Stimulated activated CD8-positive, alpha-beta memory T cell treated with anti-CD3 and anti-CD28 coated beads, Interleukin-4, amount 100 ng/mL, for 24 hours (primary cell): ENCODE results near the gene F11R.
A peak's percentile ranks its signal among the peaks of the same experiment; 100 is the strongest.
"Not testable (repeated sequence)": the region's sequence is repeated elsewhere in the genome, so short reads cannot be mapped to it uniquely, and the experiment has no call there.

ENCODE experiments used
- DNase-seq: peaks from one replicate; pipeline ENCODE4 v3.0.0-alpha.2; 2020; ENCODE audit warnings: low read depth

Gene F11R

DNA sequence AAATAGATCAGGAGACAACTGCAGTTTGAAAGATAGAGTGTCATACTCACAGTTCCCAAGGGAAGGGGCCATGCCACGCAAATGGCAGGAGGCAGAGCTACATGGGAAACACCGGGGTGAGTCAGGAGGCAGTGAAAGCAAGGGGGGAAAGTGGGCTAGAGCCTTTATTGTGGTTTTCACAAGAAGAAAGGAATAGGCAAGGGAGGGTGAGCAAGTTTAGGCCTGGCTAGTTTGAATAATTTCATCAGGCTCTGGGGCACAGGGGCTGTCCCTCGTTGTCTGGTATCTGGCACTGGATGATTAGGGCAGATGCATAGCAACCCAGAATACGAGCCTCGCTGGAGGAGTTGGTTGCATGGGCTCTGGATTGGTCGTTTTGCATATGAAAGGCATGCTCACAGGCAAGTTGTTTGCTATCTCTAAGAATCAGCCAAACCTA lies 49.3 kb downstream of the F11R start:
- peak; percentile 14 for DNase-seq

- no peak for DNase-seq
Measured at GRCh38 chr1:160963521-160963920, 57.4 kb downstream of the F11R start.

DNA sequence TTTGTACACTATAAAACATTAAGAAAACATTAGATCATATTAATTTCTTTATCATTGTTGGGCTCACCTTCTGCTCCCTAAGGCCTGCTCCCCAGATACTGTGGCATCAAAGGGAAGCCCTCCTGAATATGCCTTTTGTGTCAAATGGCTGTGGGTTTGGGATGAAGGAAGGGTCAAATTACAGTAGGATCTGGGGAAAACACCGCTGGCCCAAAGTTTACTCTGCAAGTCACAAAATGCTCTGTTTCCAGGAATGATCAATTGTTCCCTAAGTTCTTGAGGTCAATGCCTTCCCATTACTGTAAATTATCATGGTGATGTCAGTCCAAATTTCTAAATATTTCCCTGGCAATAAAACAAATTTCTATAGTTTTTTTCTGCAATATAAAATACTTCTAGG lies 59.5 kb downstream of the F11R start:
- no peak for DNase-seq

- DNase-seq = no peak
Measured at GRCh38 chr1:160956966-160957365, 64.0 kb downstream of the F11R start.

DNA sequence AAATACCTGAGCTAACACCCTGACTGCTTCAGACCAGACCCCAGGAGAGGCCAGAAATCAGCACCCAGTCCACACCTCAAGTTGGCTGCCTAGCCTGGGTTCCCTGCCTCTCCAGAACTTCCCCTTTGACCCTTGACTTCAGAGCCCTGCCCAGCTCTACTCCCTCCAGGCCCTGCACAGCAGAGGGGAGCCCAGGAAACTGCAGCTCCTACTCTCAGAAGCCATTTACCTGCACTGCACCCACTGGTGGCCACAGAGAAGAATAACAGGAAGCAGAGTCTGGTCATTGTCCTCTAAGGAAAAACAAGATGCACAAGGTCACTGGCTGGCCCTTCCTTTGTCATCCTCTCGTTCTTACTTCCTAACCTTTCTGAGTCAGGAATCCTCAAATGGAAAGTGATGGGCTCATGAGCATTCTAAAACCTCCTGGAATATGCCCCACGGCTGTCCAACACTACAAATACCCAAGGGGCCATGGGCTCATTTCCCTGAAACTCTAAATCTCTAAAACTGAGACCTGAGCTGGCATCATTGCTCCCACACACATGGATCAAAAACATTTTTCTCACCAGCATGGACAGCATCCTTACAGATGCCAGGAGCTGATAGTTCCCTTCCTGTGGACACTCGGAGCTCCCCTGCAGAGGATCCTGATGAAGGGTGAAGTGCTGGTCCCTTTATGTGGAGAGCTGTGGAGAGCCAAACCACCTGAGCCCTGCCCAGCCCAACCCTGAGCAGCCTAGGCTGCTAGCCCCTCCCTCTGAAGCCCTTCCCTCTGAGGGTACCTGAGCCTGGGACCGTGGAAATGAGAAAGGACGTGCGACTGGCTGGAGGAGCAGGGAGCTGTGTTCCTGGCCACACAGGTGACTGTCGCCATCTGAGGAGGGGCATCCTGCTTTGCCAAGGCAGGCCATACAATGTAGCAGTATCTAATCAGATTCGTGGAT lies 66.5 kb downstream of the F11R start, which contains the start of gene ITLN2:
Gene ITLN2 (minus strand): TSS at position 652 of the 947 bp plus-strand sequence. CDS start 68 bp downstream, at position 584.
- DNase-seq = peak; percentile 15

DNA sequence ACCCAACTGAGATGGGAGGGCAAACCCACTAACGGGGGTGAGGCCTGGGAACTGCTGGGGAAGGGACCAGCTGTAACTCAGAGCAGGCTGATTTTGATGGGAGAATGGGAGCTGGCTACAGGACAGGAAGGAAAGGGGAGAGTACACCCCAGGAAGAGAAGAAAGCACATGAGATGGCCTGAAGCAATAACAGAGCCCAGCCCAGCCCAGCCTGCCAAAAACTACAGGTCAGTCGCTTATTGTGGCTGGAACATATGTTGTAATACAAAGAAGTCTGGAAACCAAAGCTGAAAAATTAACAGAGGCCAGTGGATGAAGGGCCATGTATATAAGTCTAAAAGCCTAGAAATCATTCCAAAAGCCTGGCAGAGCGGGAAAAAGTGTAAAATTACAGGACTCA lies 67.9 kb downstream of the F11R start:
- DNase-seq = no peak

- DNase-seq = no peak
Measured at GRCh38 chr1:160952129-160952510, 68.8 kb downstream of the F11R start.

GRCh38 chr1:160951443-160952128 lies 69.4 kb downstream of the F11R start:
- peak; percentile 54 for DNase-seq

DNA sequence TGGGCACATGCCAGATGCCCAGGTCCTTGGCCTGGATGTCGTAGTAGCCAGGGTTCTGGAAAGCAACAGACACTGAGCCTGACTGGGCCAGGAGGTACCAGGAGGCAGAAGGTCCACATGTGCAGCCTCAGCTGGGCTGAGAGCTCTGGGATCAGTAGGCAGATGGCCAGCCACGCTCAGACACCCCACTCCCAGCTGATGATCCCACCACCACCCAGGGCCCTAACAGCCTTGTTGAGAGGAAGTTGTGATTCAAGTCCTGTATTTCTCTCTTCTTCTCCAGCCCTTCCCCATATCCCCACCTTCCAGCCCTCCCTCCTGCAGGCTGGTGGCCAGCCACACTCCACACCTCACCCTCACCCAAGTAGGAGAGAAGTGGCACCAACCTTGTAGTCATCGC lies 70.3 kb downstream of the F11R start:
- DNase-seq = no peak

DNA sequence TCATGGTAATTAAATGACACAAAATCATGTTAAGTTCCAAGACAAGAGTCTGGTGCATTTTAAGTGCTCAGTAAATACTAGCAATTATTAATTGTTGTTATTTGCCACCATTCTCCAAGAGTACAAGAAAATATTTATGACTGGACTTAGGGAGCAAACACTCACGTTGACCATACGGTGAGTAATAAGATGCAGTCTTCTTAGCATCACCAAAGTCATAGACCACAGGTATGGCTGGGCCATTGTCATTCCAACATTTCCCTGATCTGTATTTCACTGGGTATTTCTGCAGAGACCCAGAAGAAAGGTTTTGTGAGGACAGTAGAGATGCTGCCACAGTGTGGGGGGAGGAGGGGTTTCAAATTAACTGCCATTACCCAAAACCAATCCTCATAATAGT lies 71.1 kb downstream of the F11R start:
- no peak for DNase-seq

GRCh38 chr1:160949216-160949880 lies 71.6 kb downstream of the F11R start:
- not testable (repeated sequence) for DNase-seq

DNA sequence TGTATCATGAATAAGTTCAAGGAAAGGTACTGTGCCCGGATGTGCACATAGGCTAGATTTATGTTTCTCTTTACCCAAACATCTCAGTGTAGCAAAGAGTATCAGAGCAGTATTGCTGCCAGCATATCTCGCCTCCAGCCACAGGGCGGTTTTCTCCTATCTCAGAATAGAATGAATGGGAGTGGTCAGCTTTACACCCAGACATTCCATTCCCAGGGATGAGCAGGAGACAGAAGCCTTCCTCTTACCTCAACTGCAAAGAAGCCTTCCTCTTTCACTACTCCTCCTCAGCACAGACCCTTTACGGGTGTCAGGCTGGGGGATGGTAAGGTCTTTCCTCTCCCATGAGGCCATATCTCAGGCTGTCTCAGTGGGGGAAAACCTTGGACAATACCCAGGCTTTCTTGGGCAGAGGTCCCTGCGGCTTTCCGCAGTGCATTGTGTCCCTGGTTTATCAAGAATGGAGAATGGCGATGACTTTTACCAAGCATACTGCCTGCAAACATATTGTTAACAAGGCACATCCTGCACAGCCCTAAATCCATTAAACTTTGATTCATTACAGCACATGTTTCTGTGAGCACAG lies 73.7 kb downstream of the F11R start:
- DNase-seq = not testable (repeated sequence)

GRCh38 chr1:160945881-160946280 lies 75.1 kb downstream of the F11R start:
- not testable (repeated sequence) for DNase-seq
